ENCODE data around the gene ATP8A2.
"Not testable (repeated sequence)": the region's sequence is repeated elsewhere in the genome, so short reads cannot be mapped to it uniquely, and the experiment has no call there.

The ATP8A2 gene

DNA sequence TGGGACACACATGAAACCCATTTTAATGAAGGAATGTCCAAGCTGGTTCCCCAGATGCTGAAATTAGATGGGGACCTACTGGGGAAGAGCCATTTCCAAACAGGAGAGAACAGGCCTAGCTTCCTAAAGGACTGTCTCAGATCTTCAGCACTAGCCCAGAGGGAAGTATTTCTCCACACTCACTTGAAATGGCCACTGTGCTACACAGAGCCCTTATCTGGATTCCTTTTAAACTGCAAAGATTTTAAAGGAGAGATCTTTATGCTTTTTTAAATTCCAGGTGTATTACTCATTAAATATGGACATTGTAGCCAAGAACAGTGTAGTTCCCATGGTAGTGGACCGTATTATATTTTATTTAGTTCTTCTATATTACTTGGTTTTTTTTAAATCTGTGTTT lies 424.7 kb downstream of the ATP8A2 start:
- DNase-seq (ENCODE audit: low read depth, low spot score) = no peak

DNA sequence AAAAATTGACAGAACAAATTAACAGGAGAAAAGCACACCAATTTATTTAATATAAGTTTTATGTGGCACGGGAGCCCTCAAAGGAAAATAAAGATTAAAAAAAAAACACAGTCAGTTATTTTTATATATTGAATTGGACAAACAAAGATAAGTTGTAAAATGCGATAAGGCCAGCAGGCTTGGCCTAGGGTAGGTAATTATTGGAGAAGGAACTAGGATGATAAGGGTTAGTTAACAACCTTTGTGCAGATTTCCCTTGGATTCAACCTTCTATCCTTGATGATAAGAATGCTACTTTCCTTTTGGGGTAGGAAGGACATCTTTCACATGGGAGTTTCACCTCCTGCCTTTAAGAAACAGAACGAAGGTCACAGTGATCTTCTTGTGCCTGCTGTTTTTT lies 427.2 kb downstream of the ATP8A2 start:
- DNase-seq (ENCODE audit: low read depth, low spot score) = no peak

DNA sequence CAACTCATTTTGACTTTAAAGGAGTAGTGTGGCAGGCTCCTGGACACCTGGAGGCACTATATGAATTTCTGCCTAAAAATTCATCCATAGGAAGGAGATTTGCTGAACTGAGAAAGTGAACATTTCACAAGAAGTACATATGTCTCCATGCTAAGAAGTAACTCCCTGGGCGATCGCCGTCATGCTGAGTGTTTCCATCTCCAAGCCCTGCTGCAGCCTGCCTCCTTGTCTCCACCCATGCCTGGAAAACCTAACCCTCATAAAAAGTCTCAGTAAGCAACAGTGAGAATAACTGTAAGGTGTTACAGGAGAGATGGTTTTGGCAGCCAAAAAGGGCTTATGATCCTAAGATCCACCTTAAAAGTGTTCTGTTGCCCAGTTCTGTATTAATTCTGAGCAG lies 428.7 kb downstream of the ATP8A2 start:
- no peak for DNase-seq (ENCODE audit: low read depth, low spot score)

DNA sequence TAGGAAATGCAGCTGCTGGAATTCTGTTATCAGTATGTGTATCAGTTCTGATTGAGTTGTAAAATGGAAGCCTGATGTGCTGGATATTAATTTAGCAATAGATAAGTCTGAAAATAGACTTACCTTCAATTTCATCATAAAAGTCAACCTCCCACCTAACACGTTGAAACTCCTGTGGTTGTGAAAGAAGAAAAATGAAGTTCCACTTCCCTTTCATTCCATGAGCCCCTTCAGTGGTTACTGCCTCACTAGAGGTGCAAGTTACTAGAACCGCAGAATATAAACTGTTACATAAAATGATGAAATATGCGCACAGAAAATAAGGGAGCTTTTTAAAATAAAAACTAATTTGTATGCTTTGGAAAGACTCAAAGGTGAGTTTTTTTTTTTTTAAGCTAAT lies 430.8 kb downstream of the ATP8A2 start:
- no peak for DNase-seq (ENCODE audit: low read depth, low spot score)

DNA sequence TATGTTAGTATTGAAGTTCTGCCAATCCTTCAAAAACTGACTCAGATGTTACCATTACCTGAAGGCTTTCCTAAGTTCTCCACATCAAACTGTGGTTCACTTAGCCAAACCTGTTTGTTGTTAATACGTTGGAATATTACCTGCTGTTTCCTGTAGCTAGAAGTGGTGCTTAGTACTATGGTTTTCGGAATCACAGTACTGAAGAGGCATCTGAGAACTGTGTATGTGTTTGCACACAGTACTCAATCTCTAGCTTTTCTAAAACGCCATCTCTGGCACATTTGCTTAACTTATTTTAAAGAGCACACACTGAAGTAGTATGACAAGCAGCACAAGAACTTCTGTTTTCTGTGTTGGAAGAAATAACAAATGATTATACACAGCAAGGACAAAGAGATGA lies 431.9 kb downstream of the ATP8A2 start:
- no peak for DNase-seq (ENCODE audit: low read depth, low spot score)

DNA sequence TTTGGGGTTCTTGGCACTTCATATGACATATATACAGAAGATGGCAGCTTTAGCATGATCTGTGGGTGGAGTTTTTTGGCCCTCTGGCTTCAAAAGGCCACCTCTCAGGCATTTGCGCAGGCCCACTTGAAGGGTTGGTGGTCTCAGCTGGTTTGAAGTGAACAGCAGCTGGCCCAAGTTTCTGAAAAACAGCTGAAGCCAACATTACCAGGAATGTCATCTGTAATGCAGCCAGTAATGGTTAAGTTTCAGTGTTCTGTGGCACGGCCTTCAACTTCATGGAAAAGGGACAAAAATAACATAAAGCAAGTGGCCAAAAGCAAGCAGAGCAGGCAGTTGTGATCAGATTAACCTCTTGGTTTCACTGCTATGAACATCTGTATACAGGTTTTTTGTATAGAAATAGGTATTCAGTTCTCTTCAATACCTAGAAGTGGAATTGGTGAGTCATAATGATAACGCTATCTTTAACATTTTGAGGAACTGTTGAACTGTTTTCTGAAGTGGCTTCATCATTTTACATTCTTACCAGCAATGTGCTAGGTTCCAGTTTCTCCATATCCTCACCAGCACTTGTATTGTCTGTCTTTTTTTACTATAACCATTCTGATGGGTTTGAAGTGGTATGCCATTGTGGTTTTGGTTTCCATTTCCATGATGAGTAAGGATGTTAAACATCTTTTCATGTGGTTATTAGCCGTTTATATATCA lies 434.6 kb downstream of the ATP8A2 start:
- no peak for DNase-seq (ENCODE audit: low read depth, low spot score)

DNA sequence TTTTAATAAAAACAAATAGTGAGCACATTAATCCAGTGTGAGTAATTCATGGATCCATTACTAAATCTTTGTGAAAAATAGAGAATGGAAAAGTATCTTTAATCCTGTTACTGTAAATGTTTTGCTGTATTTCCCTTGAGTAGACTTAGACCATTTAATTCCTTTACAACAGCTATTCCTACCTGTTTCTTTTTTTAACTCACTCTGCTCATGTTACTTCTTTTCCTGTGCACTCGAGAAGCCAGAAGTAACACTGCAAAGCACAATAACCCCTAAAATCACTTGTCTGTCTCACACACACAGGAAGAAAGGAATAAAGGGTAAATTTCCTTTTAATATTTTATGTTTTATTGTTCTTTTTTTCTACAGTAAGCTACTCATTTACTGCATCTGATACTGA lies 435.8 kb downstream of the ATP8A2 start:
- DNase-seq (ENCODE audit: low read depth, low spot score) = no peak

DNA sequence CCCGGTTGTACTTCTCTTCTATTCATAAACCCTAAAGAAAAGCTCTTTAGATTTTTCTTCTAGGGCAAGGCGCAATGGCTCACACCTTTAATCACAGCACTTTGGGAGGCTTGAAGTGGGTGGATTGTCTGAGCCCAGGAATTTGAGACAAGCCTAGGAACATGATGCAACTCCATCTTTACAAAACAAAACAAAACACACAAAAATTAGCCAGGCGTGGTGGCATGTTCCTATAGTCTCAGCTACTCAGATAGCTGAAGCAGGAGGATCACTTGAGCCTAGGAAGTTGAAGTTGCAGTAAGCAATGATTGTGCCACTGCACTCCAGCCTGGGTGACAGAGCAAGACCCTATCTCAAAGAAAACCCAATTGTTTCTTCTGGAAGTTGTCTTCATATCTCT lies 439.7 kb downstream of the ATP8A2 start:
- no peak for DNase-seq (ENCODE audit: low read depth, low spot score)

DNA sequence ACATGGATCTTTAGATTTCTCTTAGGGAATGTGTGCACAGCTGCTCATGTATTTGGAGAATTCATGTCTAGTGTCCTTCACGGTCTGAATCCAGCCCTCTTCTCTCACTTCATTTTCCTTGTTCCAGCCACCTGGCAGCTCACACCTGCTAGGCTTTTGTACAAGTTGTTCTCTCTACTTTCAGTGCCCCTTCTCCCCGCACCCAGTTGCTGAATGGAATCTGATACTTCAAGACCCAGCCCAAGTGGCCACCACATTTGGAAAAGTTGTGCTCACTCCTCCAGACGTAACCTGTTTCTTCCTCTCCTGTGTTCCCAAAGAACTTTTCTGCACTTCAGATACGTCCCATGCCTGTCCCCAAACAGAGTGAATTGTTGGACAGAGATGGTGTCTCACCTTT lies 444.5 kb downstream of the ATP8A2 start:
- DNase-seq (ENCODE audit: low read depth, low spot score) = no peak

DNA sequence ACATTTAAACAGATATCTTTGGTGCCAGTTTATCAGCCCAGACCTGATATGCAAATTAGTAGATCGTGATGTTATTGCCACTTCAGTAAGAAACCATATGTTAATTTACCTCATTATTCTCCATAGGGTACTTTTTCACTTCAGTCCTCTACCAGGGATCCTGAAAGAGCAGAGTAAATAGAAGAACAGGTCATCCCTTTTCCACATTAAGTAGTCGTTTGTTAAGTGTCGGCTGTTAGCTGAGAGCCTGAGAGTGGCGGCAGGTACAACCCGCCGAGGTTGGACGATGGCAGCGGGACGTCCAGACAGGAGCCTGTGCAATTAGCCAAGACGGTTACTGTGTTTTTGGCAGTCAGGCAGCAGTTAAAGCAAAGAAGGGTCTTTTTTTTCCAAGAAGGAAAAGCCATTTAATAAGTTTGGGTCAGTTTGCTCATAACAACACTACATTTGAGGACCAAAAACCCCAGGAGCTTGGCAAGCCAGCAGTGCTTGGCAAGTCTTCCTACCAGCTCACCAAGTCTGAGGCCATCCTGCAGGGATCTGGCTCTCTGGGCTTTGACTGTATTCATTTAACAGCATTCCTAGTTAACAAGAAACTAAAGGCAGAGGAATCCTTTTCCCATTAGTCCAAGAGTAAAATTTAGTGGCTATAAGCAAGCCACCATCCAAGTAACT lies 448.2 kb downstream of the ATP8A2 start:
- no peak for DNase-seq (ENCODE audit: low read depth, low spot score)

DNA sequence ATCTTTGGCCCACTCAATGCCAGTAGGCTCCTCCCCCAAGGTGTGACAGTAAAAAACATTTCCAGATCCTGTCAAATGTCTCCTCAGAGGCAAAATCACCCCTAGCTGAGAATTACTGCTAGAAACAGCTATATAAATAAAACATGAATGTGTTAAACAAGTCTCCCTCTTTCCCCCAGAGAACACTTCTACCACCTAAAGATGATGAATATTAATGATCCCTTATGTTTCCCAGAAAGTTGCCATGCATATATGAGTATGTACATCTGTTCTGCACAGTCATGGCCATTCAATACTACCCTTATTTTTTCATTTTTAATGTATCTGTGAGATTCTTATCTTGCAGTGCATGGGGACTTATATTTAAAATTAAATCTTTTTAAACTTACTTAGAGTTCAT lies 450.0 kb downstream of the ATP8A2 start:
- no peak for DNase-seq (ENCODE audit: low read depth, low spot score)

DNA sequence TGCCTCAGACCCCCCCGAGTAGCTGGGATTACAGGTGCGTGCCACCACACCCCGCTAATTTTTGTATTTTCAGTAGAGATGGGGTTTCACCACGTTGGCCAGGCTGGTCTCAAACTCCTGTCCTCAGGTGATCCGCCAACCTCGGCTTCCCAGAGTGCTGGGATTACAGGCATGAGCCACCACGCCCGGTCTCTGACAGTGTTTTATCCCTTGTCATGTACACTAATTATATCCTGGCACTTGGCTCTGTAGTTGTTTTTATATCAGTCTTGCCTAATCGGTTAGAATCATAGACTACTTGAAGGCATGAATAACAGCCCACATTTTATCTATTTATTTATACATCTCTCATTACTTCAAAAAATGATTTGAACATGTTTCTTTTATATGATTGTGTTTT lies 455.4 kb downstream of the ATP8A2 start:
- DNase-seq (ENCODE audit: low read depth, low spot score) = not testable (repeated sequence)

DNA sequence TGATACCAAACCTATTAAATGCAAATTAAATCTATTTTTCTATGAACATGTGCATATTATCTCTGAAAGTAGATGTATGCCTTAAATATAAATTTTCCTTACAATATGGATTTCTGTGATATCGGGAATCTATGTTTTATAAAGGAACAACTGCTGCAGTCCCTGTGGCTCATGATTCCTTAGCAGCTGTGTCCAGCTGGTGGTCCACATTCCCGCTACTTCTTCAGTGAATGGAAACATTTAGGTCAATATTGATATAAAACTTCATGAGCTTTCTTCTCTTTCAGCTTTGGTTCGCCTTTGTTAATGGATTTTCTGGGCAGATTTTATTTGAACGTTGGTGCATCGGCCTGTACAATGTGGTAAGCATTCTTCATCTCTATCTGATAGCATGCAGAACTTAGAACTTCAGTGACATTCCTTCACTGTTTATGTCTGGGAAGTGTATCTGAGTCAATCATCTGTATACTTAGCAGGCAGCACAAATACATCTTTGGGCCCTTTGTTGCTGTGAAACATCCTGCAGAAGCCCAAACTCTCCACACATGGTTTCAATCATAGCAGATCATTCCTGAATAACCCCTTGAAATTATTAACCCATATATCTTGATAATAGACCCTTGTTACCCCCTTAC lies 456.2 kb downstream of the ATP8A2 start:
- DNase-seq (ENCODE audit: low read depth, low spot score) = no peak

DNA sequence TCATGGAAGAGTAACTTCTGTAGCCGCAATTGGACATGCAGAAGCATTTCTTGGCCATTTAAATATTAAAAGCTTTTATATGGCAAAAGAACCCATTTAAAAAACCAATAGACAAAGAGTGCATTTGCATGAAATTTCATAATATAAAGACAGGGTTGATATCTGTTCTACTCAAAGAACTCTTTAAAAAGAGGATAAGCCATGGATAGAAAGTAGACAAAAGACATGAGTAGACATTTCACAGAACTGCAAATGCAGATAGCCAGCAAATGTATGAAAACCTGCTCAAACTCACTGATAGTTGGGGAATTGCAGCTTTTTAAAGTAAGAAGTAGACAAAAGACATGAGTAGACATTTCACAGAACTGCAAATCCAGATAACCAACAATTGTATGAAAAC lies 462.0 kb downstream of the ATP8A2 start:
- no peak for DNase-seq (ENCODE audit: low read depth, low spot score)

DNA sequence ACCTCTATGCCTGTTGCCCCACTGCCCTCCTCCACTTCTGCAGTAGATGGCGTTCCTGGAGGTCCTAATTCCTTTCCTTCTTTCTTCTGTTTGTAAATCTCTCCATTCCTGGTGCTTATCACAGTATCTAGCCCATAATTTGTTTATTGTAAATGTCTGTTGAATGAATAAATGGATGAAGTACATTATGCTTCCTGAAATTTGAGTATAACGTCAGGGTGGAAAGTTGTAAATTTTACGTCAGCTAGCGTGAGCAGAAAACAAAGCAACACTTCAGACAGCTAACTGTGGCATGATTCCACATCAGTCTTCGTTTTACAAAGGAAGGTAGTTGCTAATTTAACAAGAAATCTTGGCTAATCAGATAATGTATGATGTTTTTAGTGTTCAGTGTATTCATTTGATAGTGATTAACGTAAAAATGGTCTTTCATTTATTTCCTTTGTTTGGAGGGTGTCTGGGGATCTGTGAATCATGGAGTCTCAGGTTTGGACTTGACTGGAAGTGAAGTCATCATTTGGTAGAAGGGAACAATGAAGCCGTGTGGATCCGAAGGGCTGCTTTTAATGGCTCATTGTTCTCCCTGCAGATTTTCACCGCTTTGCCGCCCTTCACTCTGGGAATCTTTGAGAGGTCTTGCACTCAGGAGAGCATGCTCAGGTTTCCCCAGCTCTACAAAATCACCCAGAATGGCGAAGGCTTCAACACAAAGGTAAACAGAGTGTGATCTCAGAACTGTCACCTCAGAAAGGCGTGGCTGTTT lies 465.0 kb downstream of the ATP8A2 start:
- DNase-seq (ENCODE audit: low read depth, low spot score) = no peak

DNA sequence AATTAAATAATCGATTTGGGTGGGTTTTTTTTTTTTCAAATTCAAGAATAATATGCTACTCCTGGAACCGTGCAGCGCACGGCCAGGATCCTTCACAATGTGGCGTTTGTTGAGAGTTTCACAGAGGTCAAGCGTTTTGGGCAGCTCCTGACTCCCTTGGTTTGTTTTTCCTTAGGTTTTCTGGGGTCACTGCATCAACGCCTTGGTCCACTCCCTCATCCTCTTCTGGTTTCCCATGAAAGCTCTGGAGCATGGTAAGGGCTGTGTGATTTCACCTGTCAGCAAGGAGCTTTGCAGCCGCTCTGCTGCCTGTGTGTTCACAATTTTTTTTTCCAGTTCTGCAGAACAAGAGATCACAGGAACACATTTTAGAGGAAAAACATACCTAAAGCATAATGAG lies 467.6 kb downstream of the ATP8A2 start:
- no peak for DNase-seq (ENCODE audit: low read depth, low spot score)

DNA sequence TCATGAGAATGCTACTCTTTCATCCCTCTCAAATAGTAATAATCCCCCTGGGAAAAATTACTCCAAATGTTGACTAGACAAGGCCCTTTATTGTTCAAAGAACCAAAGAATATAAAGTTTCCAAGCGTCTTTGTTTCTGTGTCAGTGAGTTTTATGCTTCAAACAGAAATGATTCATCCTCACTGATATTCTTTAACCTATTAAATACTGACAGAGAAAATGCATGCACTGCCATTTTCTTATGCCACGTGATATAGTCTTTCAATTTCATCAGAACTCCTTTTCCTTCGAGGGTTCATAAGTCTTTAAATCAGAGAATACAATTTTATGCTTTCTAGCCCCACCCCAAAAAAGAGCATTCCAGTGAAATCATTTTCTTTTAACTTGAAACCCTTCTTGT lies 468.5 kb downstream of the ATP8A2 start:
- no peak for DNase-seq (ENCODE audit: low read depth, low spot score)

DNA sequence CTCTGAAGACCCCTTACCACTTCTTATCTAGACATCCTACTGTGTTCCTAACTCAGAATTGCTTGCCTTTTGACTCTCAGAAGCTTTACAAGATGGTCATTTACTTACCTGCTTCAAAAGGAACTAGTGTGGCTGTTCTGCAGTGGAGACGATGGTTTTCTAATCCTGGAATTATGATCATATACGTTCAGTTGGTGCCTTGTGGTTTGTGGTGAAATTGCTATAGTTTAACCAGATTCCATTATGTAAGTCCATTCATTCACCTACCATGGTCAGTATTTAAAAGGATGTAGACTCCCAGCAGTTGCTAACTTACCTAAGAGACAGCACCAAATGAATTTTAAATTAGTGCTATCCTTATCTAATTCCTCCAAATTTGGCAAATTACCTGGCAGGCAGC lies 469.2 kb downstream of the ATP8A2 start:
- no peak for DNase-seq (ENCODE audit: low read depth, low spot score)

DNA sequence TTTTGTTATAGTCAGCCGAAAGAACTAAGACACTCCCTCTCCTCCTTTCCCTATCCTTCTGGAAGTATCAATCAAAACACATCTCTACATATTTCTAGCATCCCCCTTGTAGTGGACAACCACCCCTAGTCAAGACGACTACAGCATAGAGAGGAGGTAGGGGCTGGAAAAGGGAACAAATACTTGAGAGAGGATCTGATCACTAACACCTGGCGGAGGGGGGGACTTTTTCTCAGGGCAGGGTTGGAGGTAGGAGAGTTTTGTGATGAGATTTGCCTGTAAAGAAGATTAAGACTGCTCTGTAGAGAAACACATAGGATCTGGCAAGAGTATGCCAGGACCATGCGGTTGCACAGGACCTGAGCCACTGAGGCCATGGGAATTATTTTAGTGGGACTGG lies 471.9 kb downstream of the ATP8A2 start:
- DNase-seq (ENCODE audit: low read depth, low spot score) = no peak

DNA sequence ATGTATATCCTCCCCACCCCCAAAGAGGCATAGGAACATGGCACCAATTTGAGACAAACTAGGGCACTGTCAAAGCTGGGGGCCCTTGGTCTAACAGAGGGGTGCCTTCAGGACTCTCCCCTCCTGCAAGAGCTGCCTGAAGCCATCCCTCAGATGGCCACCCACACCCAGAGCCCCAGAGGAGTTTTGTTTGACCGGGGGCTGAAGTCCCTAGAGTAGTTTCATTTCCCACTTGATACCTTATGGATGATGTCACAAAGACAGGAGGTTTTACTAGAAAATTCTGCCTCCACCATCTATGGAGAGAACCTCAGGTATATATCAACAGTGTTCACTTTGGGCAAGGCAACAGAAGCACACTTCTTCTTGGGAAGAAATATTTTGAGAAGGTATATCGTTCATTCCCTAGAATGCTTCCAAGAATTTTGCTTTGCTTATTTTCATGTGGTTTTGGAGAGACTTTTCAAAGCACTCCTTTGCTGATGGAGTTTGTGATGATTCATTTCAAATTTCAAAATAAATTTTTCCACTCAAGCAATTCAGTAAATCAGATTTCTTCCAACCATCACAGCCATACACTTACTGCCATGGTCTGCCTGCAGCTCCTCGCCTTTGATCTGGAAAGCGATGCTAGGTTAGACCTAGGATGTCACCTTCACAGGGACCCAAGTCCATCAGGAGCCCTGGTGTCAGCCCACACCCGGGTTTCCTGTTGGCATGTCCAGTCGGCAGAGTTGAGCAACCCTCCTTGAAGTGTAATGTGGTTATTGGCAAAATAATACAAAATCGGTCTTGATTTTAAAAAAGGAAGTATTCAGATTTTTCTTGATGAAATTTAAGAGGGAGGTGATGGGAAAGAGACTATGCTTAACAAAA lies 473.0 kb downstream of the ATP8A2 start:
- DNase-seq (ENCODE audit: low read depth, low spot score) = no peak

DNA sequence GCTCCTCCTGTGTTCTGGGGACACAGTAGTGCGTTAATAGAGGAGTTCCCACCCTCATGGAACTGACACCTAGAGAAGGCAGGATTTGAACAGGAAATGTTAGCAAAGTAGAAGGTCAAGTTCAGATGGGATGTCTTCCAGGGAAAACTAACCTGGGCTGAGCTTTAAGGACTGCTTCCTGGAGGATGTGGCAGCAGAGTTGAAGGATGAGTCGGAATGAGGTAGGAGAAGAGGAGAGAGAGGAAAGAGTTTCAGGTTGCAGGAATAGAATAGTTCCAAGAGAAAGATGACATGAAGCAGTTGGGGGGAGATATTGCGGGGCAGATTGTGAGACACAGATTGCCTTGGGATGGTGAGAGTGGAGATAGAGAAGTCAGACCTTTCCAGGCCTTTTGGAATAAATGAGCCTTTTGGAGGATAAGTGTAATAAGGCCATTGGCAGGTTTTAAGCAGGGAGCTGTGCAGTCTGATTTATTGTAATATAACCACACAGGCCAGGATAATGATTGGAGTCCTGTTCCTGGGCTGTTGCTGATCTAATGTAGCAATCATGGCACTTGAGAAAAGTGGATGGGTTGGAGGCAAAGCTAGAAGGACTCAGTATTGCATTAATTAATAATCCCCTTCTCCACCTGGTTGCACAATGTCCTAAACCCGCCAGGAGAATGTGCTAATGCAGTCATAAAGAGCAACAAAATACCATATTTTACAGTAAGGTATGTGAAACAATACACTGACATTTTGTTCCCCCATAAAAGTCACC lies 474.6 kb downstream of the ATP8A2 start:
- DNase-seq (ENCODE audit: low read depth, low spot score) = no peak
